Measurements from ENCODE around the gene ITGAD.

DNA sequence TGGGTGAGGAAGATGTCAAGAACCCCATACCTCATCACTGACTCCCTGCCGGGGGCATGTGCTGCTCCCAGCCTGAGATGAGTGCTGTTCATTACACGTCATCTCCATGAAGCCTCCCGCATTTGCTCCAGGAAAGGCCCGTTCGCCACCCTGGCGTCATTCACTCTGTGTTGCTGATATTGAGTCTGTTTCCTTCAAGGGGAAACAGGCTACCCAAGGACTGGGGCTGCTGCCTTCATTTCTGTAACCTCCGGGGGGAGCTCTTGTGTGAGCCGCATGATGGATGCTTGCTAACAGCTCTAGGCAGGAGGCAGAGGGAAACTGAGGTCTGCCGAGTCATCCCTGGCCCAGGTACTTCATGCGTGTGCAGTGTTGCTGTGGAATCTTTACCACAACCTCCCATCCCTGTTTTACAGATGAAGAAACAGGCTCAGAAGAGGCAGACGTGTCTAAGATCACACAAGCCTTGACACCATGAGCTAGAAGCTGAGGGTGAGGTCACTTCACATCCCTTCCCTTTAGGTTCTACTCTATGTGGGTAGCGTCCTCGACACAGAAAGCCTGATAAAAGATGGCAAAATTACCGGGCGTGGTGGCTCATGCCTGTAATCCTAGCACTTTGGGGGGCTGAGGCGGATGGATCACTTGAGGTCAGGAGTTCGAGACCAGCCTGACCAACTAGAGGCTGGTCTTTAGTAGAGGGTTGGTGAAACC lies 62.6 kb downstream of the ITGAD start:
- TF ChIP-seq, protein P1, sequence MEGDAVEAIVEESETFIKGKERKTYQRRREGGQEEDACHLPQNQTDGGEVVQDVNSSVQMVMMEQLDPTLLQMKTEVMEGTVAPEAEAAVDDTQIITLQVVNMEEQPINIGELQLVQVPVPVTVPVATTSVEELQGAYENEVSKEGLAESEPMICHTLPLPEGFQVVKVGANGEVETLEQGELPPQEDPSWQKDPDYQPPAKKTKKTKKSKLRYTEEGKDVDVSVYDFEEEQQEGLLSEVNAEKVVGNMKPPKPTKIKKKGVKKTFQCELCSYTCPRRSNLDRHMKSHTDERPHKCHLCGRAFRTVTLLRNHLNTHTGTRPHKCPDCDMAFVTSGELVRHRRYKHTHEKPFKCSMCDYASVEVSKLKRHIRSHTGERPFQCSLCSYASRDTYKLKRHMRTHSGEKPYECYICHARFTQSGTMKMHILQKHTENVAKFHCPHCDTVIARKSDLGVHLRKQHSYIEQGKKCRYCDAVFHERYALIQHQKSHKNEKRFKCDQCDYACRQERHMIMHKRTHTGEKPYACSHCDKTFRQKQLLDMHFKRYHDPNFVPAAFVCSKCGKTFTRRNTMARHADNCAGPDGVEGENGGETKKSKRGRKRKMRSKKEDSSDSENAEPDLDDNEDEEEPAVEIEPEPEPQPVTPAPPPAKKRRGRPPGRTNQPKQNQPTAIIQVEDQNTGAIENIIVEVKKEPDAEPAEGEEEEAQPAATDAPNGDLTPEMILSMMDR (conservative IDR thresholded peaks at IDR 0.05; ENCODE audit: low read depth in 2 of 2), result peak; percentile 70 to 72
- TF ChIP-seq EZH2 (IDR thresholded peaks at IDR 0.05; ENCODE audit: low read depth, unreplicated experiment) (no peak), POLR2AphosphoS5 (IDR thresholded peaks at IDR 0.05; ENCODE audit: low read depth) (no peak)
- TF ChIP-seq, protein P2, sequence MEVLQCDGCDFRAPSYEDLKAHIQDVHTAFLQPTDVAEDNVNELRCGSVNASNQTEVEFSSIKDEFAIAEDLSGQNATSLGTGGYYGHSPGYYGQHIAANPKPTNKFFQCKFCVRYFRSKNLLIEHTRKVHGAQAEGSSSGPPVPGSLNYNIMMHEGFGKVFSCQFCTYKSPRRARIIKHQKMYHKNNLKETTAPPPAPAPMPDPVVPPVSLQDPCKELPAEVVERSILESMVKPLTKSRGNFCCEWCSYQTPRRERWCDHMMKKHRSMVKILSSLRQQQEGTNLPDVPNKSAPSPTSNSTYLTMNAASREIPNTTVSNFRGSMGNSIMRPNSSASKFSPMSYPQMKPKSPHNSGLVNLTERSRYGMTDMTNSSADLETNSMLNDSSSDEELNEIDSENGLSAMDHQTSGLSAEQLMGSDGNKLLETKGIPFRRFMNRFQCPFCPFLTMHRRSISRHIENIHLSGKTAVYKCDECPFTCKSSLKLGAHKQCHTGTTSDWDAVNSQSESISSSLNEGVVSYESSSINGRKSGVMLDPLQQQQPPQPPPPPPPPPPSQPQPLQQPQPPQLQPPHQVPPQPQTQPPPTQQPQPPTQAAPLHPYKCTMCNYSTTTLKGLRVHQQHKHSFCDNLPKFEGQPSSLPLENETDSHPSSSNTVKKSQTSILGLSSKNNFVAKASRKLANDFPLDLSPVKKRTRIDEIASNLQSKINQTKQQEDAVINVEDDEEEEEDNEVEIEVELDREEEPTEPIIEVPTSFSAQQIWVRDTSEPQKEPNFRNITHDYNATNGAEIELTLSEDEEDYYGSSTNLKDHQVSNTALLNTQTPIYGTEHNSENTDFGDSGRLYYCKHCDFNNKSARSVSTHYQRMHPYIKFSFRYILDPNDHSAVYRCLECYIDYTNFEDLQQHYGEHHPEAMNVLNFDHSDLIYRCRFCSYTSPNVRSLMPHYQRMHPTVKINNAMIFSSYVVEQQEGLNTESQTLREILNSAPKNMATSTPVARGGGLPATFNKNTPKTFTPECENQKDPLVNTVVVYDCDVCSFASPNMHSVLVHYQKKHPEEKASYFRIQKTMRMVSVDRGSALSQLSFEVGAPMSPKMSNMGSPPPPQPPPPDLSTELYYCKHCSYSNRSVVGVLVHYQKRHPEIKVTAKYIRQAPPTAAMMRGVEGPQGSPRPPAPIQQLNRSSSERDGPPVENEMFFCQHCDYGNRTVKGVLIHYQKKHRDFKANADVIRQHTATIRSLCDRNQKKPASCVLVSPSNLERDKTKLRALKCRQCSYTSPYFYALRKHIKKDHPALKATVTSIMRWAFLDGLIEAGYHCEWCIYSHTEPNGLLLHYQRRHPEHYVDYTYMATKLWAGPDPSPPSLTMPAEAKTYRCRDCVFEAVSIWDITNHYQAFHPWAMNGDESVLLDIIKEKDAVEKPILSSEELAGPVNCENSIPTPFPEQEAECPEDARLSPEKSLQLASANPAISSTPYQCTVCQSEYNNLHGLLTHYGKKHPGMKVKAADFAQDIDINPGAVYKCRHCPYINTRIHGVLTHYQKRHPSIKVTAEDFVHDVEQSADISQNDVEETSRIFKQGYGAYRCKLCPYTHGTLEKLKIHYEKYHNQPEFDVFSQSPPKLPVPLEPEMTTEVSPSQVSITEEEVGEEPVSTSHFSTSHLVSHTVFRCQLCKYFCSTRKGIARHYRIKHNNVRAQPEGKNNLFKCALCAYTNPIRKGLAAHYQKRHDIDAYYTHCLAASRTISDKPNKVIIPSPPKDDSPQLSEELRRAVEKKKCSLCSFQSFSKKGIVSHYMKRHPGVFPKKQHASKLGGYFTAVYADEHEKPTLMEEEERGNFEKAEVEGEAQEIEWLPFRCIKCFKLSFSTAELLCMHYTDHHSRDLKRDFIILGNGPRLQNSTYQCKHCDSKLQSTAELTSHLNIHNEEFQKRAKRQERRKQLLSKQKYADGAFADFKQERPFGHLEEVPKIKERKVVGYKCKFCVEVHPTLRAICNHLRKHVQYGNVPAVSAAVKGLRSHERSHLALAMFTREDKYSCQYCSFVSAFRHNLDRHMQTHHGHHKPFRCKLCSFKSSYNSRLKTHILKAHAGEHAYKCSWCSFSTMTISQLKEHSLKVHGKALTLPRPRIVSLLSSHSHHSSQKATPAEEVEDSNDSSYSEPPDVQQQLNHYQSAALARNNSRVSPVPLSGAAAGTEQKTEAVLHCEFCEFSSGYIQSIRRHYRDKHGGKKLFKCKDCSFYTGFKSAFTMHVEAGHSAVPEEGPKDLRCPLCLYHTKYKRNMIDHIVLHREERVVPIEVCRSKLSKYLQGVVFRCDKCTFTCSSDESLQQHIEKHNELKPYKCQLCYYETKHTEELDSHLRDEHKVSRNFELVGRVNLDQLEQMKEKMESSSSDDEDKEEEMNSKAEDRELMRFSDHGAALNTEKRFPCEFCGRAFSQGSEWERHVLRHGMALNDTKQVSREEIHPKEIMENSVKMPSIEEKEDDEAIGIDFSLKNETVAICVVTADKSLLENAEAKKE (CRISPR knock-in tag; IDR thresholded peaks at IDR 0.05), result no peak
- TF ChIP-seq, protein P3, sequence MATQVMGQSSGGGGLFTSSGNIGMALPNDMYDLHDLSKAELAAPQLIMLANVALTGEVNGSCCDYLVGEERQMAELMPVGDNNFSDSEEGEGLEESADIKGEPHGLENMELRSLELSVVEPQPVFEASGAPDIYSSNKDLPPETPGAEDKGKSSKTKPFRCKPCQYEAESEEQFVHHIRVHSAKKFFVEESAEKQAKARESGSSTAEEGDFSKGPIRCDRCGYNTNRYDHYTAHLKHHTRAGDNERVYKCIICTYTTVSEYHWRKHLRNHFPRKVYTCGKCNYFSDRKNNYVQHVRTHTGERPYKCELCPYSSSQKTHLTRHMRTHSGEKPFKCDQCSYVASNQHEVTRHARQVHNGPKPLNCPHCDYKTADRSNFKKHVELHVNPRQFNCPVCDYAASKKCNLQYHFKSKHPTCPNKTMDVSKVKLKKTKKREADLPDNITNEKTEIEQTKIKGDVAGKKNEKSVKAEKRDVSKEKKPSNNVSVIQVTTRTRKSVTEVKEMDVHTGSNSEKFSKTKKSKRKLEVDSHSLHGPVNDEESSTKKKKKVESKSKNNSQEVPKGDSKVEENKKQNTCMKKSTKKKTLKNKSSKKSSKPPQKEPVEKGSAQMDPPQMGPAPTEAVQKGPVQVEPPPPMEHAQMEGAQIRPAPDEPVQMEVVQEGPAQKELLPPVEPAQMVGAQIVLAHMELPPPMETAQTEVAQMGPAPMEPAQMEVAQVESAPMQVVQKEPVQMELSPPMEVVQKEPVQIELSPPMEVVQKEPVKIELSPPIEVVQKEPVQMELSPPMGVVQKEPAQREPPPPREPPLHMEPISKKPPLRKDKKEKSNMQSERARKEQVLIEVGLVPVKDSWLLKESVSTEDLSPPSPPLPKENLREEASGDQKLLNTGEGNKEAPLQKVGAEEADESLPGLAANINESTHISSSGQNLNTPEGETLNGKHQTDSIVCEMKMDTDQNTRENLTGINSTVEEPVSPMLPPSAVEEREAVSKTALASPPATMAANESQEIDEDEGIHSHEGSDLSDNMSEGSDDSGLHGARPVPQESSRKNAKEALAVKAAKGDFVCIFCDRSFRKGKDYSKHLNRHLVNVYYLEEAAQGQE (IDR thresholded peaks at IDR 0.05; ENCODE audit: unreplicated experiment), result no peak

Measured in GM23338 (cell line).